Fibroblast of lung (primary cell): ENCODE data around the gene CPS1. TPM values are rescaled to one million over a fixed set of nuclear protein-coding genes. Genes with fewer than 3 reads are reported as not detected.

Source experiments
- DNase-seq, 2 donors: peaks; one replicate each; pipeline versions ENCODE4 v3.0.0 to v3.0.0-alpha.2; 2010; ENCODE audit warnings: low read depth in 2 of 2
- H2AFZ ChIP-seq: 2 replicates; pipeline ENCODE4 v1.5.1; 2012; ENCODE audit warnings: low read length, control low read depth, inconsistent platforms
- H3K27ac ChIP-seq: 2 replicates; pipeline ENCODE4 v1.5.1; 2011; ENCODE audit warnings: low read length, control low read depth; ENCODE audit not compliant: insufficient read depth
- H3K27me3 ChIP-seq: 2 replicates; pipeline ENCODE4 v1.5.1; 2011; ENCODE audit warnings: mild to moderate bottlenecking, low read length; ENCODE audit not compliant: control insufficient read depth, insufficient read depth
- H3K36me3 ChIP-seq: 2 replicates; pipeline ENCODE4 v1.5.1; 2011; ENCODE audit warnings: low read length; ENCODE audit not compliant: control insufficient read depth, insufficient read depth
- H3K4me1 ChIP-seq: 2 replicates; pipeline ENCODE4 v1.5.1; 2011; ENCODE audit warnings: low read length; ENCODE audit not compliant: control insufficient read depth, insufficient read depth; ENCODE audit errors: extremely low read depth
- H3K4me2 ChIP-seq: 2 replicates; pipeline ENCODE4 v1.5.1; 2011; ENCODE audit warnings: low read length, control low read depth; ENCODE audit not compliant: insufficient read depth; ENCODE audit errors: extremely low read depth
- H3K4me3 ChIP-seq, 4 experiments: fragments of 200-600 bp in 1 of 4; sonication (generic) in 1 of 4; replicated peaks in 1 of 4; 2 replicates each; pipeline ENCODE4 v1.5.1; 2011 to 2016; ENCODE audit warnings: low read length in 4 of 4, low read depth in 3 of 4, mild to moderate bottlenecking in 3 of 4, control low read depth in 2 of 4, inconsistent platforms in 1 of 4, mixed read lengths in 1 of 4; ENCODE audit not compliant: insufficient read depth in 1 of 4; ENCODE audit errors: control extremely low read depth in 1 of 4
- H3K79me2 ChIP-seq: 2 replicates; pipeline ENCODE4 v1.5.1; 2012; ENCODE audit warnings: mild to moderate bottlenecking, low read length, inconsistent platforms; ENCODE audit not compliant: control insufficient read depth, insufficient read depth
- H3K9ac ChIP-seq: 2 replicates; pipeline ENCODE4 v1.5.1; 2011; ENCODE audit warnings: mild to moderate bottlenecking, low read length, control low read depth; ENCODE audit not compliant: insufficient read depth
- H3K9me3 ChIP-seq: 2 replicates; pipeline ENCODE4 v1.5.1; 2012; ENCODE audit warnings: low read depth, low read length; ENCODE audit not compliant: control insufficient read depth, insufficient read depth
- H4K20me1 ChIP-seq: 2 replicates; pipeline ENCODE4 v1.5.1; 2011; ENCODE audit warnings: low read length; ENCODE audit not compliant: control insufficient read depth, insufficient read depth; ENCODE audit errors: extremely low read depth
- EZH2 ChIP-seq: IDR thresholded peaks from 2 replicates; pipeline ENCODE4 v1.5.1; 2012; ENCODE audit warnings: low read length, control low read depth, mild to moderate bottlenecking; ENCODE audit errors: missing control alignments
- polyA plus RNA-seq, 2 donors: library from polyadenylated mRNA; depleted of rRNA in 1 of 2; stranded (reverse) in 1 of 2; unstranded in 1 of 2; fragments of >200 nt; gene quantifications; 2 replicates each; pipeline ENCODE4 v1.2.1, GENCODE V29; 2011 to 2012; ENCODE audit warnings: missing spikeins in 1 of 2
- total RNA-seq: library from RNA; depleted of rRNA; stranded (reverse); fragments of >200 nt; gene quantifications from 2 replicates; pipeline ENCODE4 v1.2.1, GENCODE V29; 2014
- TF ChIP-seq, protein P1 (sequence below), 2 donors: IDR thresholded peaks in 1 of 2; conservative IDR thresholded peaks in 1 of 2; 1 replicate in 1 of 2; 2 replicates in 1 of 2; pipeline ENCODE4 v1.5.1; 2011 to 2012; ENCODE audit warnings: low read length in 2 of 2, control low read depth in 1 of 2, inconsistent platforms in 1 of 2, low read depth in 1 of 2, mild to moderate bottlenecking in 1 of 2

The CPS1 gene
- total and polyA plus RNA-seq, 2 donors (not counting 1 experiment from before 2014, with no cell fraction given), result 25.7 to 27.4 TPM

DNA sequence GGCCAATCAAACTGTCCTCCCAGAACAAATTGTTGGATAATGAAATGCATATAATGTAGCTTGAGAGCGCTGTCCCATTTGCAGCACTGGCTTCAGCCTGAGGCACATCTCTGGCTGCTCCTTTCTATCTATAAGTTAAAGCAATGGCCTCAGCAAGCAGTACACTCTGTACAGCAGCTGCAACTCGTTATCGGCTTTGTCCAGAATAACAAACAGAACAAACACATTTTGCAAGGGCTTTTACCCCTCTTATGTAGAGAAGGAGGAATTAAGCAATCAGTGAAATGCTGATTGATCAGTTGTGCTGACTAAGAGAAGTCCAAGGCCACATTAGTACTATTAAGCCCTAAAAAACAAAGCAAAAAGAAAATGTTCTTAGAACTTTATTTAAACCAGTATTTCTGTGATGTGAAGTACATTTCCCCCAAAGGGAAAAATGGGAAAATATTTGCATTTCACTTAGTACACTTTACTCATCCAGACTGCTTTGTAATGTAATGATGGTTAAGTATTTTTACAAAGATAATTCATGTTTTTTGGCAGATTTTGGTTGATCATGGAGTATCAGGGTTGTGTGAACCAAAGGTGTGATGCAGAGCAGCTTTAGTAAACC lies 15.0 kb upstream of the CPS1 start:
- no peak overlapping the region for H3K27ac ChIP-seq
- DNase-seq, result peak in 1 of 2 donors; percentile 80
- H2AFZ ChIP-seq, result no peak overlapping the region
- no peak overlapping the region for H3K4me2 ChIP-seq
- no peaks in the 10 kb centered on the region for H3K79me2 ChIP-seq
- no peaks in the 10 kb centered on the region for H3K9me3 ChIP-seq
- H3K27me3 ChIP-seq, result no peaks in the 10 kb centered on the region
- TF ChIP-seq EZH2, result no peak
- H3K4me3 ChIP-seq, result no peak overlapping the region
- H4K20me1 ChIP-seq, result no peaks in the 10 kb centered on the region
- H3K4me1 ChIP-seq, result no peaks in the 10 kb centered on the region
- no peaks in the 10 kb centered on the region for H3K36me3 ChIP-seq
- no peak overlapping the region for H3K9ac ChIP-seq

DNA sequence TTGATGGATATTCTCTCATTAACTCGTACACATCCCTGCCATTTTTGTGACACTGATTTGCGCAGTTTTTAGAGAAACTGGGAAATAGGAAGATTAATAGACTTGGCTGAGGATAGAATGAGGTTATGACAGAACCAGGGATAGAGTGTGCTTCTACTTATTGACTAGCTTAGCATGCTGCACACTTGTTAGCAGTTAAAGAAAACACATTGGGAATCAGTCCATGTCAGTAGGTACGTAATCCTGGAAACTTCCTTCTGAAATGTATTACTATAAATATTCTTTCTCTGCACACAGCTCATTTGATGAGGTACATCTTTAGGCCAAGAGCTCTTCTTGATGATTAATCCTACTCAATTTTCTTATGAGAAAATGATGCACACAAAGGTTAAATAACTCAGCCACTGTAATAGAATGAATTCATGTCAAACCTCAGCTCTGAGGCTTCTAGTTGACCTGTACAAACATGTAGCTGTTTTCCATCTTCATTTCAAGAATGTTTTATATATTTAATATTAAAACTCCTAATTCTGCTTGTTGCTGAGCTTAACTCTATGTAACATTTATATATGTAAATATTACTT lies 12.3 kb upstream of the CPS1 start:
- no peak overlapping the region for H2AFZ ChIP-seq
- H3K4me1 ChIP-seq, result no peaks in the 10 kb centered on the region
- no peak overlapping the region for H3K9ac ChIP-seq
- TF ChIP-seq, protein P1, sequence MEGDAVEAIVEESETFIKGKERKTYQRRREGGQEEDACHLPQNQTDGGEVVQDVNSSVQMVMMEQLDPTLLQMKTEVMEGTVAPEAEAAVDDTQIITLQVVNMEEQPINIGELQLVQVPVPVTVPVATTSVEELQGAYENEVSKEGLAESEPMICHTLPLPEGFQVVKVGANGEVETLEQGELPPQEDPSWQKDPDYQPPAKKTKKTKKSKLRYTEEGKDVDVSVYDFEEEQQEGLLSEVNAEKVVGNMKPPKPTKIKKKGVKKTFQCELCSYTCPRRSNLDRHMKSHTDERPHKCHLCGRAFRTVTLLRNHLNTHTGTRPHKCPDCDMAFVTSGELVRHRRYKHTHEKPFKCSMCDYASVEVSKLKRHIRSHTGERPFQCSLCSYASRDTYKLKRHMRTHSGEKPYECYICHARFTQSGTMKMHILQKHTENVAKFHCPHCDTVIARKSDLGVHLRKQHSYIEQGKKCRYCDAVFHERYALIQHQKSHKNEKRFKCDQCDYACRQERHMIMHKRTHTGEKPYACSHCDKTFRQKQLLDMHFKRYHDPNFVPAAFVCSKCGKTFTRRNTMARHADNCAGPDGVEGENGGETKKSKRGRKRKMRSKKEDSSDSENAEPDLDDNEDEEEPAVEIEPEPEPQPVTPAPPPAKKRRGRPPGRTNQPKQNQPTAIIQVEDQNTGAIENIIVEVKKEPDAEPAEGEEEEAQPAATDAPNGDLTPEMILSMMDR (conservative IDR thresholded peaks at IDR 0.05 in 1 of 2, IDR thresholded peaks at IDR 0.05 in 1 of 2; ENCODE audit: low read depth in 1 of 2, low read length in 2 of 2), result no peak
- no peak for TF ChIP-seq EZH2
- no peak overlapping the region for H3K27ac ChIP-seq
- H3K36me3 ChIP-seq, result no peaks in the 10 kb centered on the region
- no peaks in the 10 kb centered on the region for H3K79me2 ChIP-seq
- no peaks in the 10 kb centered on the region for H4K20me1 ChIP-seq
- no peak for DNase-seq
- H3K9me3 ChIP-seq, result no peaks in the 10 kb centered on the region
- H3K4me3 ChIP-seq, result no peak overlapping the region
- no peaks in the 10 kb centered on the region for H3K27me3 ChIP-seq
- H3K4me2 ChIP-seq, result no peak overlapping the region

DNA sequence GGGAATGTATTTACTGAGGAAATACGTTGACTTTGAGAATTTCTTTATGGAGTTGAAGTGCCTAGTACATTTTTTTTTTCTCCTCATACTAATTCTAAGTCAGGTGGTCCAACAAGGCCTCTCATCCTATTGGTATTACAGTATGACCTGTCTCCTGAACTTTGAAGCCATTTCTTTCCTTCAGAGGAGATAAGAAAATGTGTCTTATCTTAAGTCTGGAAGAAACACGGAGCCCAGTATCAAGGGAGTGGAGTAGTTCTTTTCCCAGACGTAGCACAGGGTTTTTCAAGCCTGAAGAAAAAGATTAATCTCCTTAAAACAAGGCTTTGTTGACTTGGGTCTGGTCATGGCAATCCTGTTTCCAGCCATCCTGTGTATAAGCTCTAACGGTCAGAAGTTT lies 11.6 kb upstream of the CPS1 start:
- no peak for DNase-seq
- Histone ChIP-seq H3K79me2 (no peaks in the 10 kb centered on the region), H4K20me1 (no peaks in the 10 kb centered on the region), H3K9me3 (no peaks in the 10 kb centered on the region), H3K36me3 (no peaks in the 10 kb centered on the region), H2AFZ (no peak overlapping the region), H3K4me1 (no peaks in the 10 kb centered on the region), H3K4me3 (no peak overlapping the region), H3K4me2 (no peak overlapping the region), H3K27me3 (no peaks in the 10 kb centered on the region), H3K27ac (no peak overlapping the region), H3K9ac (no peak overlapping the region)
- no peak for TF ChIP-seq EZH2
- TF ChIP-seq, protein P1 (conservative IDR thresholded peaks at IDR 0.05 in 1 of 2, IDR thresholded peaks at IDR 0.05 in 1 of 2; ENCODE audit: low read depth in 1 of 2, low read length in 2 of 2), result no peak
